Measurements from ENCODE around the gene RPAP3. TPM values are rescaled to one million over a fixed set of nuclear protein-coding genes. Genes with fewer than 3 reads are reported as not detected.

Gene RPAP3
- total RNA-seq, 1 donor from 2014 or later, result 39.9 TPM

DNA sequence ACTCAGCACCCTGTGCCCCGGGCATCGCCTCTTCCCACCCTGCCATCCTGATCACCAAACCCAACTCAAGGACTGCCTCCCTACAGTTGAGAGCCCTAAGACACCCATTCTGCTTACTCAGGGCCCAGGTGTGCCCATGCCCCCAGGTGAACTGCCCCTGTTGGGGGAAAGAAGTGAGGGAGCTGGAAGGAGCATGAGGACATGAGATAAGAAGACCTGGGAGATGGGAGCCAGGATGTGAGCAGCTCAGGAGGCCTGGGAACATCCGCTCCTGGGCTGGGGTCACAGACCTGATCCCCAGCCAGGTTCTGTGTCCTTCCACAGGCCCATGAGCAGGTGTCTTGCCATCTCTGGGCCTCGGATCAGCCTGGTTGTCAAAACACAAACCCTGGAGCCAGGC is 46.3 kb upstream of the RPAP3 start:
- Mint-ChIP-seq H3K4me1 (ENCODE audit: unreplicated experiment) (peaks cover 39% of the 10 kb centered on the region), H3K27me3 (no peaks in the 10 kb centered on the region), H3K36me3 (no peaks in the 10 kb centered on the region), H3K27ac (no peak overlapping the region), H3K9me3 (no peaks in the 10 kb centered on the region), H3K4me3 (no peak overlapping the region)
- TF ChIP-seq, protein P1, sequence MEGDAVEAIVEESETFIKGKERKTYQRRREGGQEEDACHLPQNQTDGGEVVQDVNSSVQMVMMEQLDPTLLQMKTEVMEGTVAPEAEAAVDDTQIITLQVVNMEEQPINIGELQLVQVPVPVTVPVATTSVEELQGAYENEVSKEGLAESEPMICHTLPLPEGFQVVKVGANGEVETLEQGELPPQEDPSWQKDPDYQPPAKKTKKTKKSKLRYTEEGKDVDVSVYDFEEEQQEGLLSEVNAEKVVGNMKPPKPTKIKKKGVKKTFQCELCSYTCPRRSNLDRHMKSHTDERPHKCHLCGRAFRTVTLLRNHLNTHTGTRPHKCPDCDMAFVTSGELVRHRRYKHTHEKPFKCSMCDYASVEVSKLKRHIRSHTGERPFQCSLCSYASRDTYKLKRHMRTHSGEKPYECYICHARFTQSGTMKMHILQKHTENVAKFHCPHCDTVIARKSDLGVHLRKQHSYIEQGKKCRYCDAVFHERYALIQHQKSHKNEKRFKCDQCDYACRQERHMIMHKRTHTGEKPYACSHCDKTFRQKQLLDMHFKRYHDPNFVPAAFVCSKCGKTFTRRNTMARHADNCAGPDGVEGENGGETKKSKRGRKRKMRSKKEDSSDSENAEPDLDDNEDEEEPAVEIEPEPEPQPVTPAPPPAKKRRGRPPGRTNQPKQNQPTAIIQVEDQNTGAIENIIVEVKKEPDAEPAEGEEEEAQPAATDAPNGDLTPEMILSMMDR (conservative IDR thresholded peaks at IDR 0.05), result no peak
- DNase-seq (ENCODE audit: extremely low spot score, unreplicated experiment), result no peak

DNA sequence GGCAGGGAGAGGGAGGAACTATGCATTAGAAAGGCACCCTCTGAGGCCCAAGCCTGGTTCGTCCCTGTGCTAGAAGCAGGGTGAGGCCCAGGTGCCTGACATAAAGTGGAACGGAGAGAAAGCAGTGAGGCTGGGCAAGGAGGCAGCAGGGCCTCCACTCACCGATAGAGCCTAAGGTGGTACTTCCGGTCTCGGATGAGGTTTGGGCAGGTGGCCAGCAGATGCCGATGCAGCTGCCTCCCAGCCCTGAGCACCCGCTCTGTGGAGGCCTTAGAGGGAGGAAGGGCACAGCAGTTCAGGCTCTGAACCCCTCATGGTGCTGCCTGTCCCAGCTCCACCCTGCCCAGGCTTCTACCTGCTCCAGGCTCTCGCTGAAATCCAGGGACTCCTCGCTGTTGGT is 45.7 kb upstream of the RPAP3 start:
- Mint-ChIP-seq H3K4me1 (ENCODE audit: unreplicated experiment) (peaks cover 36% of the 10 kb centered on the region), H3K27me3 (no peaks in the 10 kb centered on the region), H3K36me3 (no peaks in the 10 kb centered on the region), H3K9me3 (no peaks in the 10 kb centered on the region), H3K27ac (no peak overlapping the region), H3K4me3 (no peak overlapping the region)
- DNase-seq (ENCODE audit: extremely low spot score, unreplicated experiment), result no peak
- TF ChIP-seq, protein P1 (conservative IDR thresholded peaks at IDR 0.05), result no peak

DNA sequence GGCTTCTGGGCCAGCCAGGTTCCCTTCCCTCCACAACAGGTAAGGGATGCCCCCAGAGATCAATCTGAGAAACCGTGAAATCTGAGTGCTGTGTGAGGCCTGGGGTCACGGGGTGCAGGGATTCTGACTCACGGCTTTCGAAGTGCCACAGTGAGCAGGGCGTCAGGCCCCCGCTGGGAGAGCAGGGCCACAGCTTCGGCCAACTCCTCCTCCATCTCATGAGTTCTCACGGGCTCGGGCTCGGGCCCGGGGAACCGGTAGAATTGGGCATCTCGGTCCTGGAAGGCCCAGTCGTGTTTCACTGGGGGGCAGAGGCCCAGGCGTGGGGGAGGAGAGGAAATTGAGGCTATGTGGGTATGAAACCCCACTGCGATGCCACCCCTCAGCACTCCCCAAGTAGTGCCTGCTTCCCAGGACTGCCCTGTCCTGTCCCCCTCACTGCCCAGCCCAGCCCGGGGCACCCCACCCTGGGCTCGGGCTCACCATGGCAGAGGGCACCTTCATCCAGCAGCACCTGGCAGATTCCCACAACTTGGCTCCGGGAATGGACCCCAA is 45.2 kb upstream of the RPAP3 start:
- DNase-seq (ENCODE audit: extremely low spot score, unreplicated experiment), result no peak
- H3K9me3 Mint-ChIP-seq, result no peaks in the 10 kb centered on the region
- TF ChIP-seq, protein P1 (conservative IDR thresholded peaks at IDR 0.05), result no peak
- H3K27ac Mint-ChIP-seq, result no peak overlapping the region
- peaks cover 34% of the 10 kb centered on the region for H3K4me1 Mint-ChIP-seq (ENCODE audit: unreplicated experiment)
- no peaks in the 10 kb centered on the region for H3K27me3 Mint-ChIP-seq
- H3K36me3 Mint-ChIP-seq, result no peaks in the 10 kb centered on the region
- H3K4me3 Mint-ChIP-seq, result no peak overlapping the region

DNA sequence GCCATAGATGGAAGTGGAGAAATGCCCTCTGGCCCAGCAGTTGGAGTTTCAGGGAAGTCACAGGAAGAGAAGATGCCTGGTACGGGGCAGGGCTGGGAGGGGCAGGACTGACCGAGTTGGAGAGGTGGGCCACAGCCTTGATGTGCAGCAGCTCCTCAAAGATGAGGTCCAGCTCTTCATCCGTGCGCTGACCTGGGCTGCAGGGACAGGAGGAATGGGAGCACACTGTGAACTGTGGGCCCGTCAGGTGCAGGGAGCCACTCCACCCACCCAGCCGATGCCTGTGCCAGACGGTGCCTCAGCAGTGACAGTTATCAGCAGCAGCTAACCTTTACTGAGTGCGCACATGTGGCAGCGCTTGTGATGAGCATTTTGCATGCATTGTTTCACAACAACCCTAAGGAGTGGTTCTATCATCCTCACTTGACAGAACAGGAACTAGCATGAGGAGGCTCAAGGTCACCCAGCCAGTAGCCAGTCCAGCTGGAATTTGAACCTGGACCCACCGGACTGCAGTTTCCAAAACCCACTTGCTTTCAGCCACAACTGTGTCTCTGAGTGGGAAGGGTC is 44.5 kb upstream of the RPAP3 start:
- DNase-seq (ENCODE audit: extremely low spot score, unreplicated experiment), result no peak
- Mint-ChIP-seq H3K27ac (no peak overlapping the region), H3K27me3 (no peaks in the 10 kb centered on the region), H3K9me3 (no peaks in the 10 kb centered on the region), H3K36me3 (no peaks in the 10 kb centered on the region), H3K4me1 (ENCODE audit: unreplicated experiment) (peaks cover 36% of the 10 kb centered on the region), H3K4me3 (no peak overlapping the region)
- TF ChIP-seq, protein P1 (conservative IDR thresholded peaks at IDR 0.05), result no peak

DNA sequence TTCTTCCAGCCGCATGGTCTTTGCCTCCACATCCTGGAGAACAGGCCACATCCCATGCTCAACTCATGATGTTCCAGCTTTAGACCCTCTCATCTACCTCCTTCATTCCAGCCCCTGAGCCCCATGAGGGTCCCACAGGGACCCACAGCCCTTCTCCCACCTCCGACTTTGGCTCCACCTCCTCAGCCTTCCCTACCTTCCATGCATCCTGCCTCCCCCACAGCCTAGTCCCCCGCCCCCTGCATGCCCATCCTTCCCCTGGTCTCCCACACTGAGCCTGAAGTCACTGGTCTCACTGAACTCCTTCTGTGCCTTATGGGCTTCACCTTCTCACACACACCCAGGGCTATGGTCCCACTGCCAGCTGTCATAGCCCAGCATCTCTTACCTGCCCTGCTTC is 43.1 kb upstream of the RPAP3 start:
- no peak for DNase-seq (ENCODE audit: extremely low spot score, unreplicated experiment)
- Mint-ChIP-seq H3K4me3 (no peak overlapping the region), H3K27me3 (no peaks in the 10 kb centered on the region), H3K36me3 (no peaks in the 10 kb centered on the region), H3K9me3 (no peaks in the 10 kb centered on the region), H3K4me1 (ENCODE audit: unreplicated experiment) (peaks cover 33% of the 10 kb centered on the region), H3K27ac (no peak overlapping the region)
- TF ChIP-seq, protein P1 (conservative IDR thresholded peaks at IDR 0.05), result no peak

DNA sequence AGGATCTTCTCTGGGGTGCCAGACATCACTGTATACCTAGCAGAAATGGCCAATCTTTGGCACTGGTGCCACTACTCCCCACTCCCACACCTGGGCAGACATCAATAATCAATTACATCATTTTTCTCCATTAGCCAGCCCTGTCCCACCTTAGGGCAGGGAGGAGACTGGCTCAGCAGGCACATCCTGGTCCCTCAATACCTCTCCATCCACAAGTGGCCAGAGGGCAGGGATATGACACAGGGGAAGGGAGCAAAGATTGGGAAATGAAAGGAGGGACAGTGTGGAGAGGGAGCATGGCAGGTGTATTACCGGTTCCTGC is 42.6 kb upstream of the RPAP3 start:
- Mint-ChIP-seq H3K9me3 (no peaks in the 10 kb centered on the region), H3K27me3 (no peaks in the 10 kb centered on the region), H3K4me1 (ENCODE audit: unreplicated experiment) (peaks cover 29% of the 10 kb centered on the region), H3K27ac (no peak overlapping the region), H3K4me3 (no peak overlapping the region), H3K36me3 (no peaks in the 10 kb centered on the region)
- DNase-seq (ENCODE audit: extremely low spot score, unreplicated experiment), result no peak
- TF ChIP-seq, protein P1 (conservative IDR thresholded peaks at IDR 0.05), result no peak
